SK-N-SH treated with all-trans-retinoic acid at 6 μM for 48 hours (cell line): Measurements from ENCODE around the gene SOX13.

ENCODE experiments used
- ATAC-seq: fragments of 200-7000 bp; cut with Tn5 transposase; 3 replicates; pipeline ENCODE4 v1.9.1; 2020; ENCODE audit warnings: mild to moderate bottlenecking, moderate library complexity
- ARNTL ChIP-seq: fragments of 450-650 bp; formaldehyde crosslinking; IDR thresholded peaks from 2 replicates; pipeline ENCODE4 v1.5.0; 2020; ENCODE audit warnings: low read depth, mild to moderate bottlenecking, moderate library complexity, borderline replicate concordance
- BACH2 ChIP-seq: fragments of 250-450 bp; sonication (Bioruptor Pico); IDR thresholded peaks from 2 replicates; pipeline ENCODE4 v1.9.0; 2021; ENCODE audit warnings: mild to moderate bottlenecking, borderline replicate concordance
- CREB5 ChIP-seq: fragments of 250-450 bp; sonication (Bioruptor Pico); IDR thresholded peaks from 2 replicates; pipeline ENCODE4 v1.5.1; 2020; ENCODE audit warnings: low read depth, mild to moderate bottlenecking, moderate library complexity
- ESRRG ChIP-seq: fragments of 250-450 bp; sonication (Bioruptor Pico); IDR thresholded peaks from 2 replicates; pipeline ENCODE4 v1.6.1; 2021; ENCODE audit warnings: mild to moderate bottlenecking
- GLIS3 ChIP-seq: fragments of 250-450 bp; sonication (Bioruptor Pico); IDR thresholded peaks from 2 replicates; pipeline ENCODE4 v1.5.0; 2020; ENCODE audit warnings: mild to moderate bottlenecking, moderate library complexity
- OSR1 ChIP-seq: fragments of 250-450 bp; sonication (Bioruptor Pico); IDR thresholded peaks from 2 replicates; pipeline ENCODE4 v1.8.0; 2022; ENCODE audit warnings: moderate library complexity, mild to moderate bottlenecking, inconsistent platforms
- PPARA ChIP-seq: fragments of 250-450 bp; sonication (Bioruptor Pico); IDR thresholded peaks from 2 replicates; pipeline ENCODE4 v1.5.0; 2020; ENCODE audit warnings: mild to moderate bottlenecking, borderline replicate concordance
- RARB ChIP-seq: fragments of 250-450 bp; sonication (Bioruptor Pico); IDR thresholded peaks from 2 replicates; pipeline ENCODE4 v1.8.0; 2021; ENCODE audit warnings: mild to moderate bottlenecking, moderate library complexity
- SNAI2 ChIP-seq: fragments of 250-450 bp; sonication (Bioruptor Pico); IDR thresholded peaks from 2 replicates; pipeline ENCODE4 v1.5.0; 2020; ENCODE audit warnings: mild to moderate bottlenecking, moderate library complexity
- TCF4 ChIP-seq: fragments of 250-450 bp; sonication (Bioruptor Pico); IDR thresholded peaks from 2 replicates; pipeline ENCODE4 v1.8.0; 2021; ENCODE audit warnings: mild to moderate bottlenecking, moderate library complexity, borderline replicate concordance
- TOX ChIP-seq: fragments of 250-450 bp; sonication (Bioruptor Pico); IDR thresholded peaks from 2 replicates; pipeline ENCODE4 v1.8.0; 2021; ENCODE audit warnings: mild to moderate bottlenecking, moderate library complexity, borderline replicate concordance
- TSHZ2 ChIP-seq: fragments of 250-450 bp; sonication (Bioruptor Pico); IDR thresholded peaks from 2 replicates; pipeline ENCODE4 v1.5.0; 2020; ENCODE audit warnings: mild to moderate bottlenecking, moderate library complexity
- ZFP3 ChIP-seq: fragments of 250-450 bp; sonication (Bioruptor Pico); IDR thresholded peaks from 2 replicates; pipeline ENCODE4 v1.5.0; 2020; ENCODE audit warnings: mild to moderate bottlenecking, moderate library complexity
- ZFP30 ChIP-seq: fragments of 450-650 bp; formaldehyde crosslinking; IDR thresholded peaks from 2 replicates; pipeline ENCODE4 v1.5.0; 2022; ENCODE audit warnings: mild to moderate bottlenecking, moderate library complexity
- ZNF565 ChIP-seq: fragments of 450-650 bp; formaldehyde crosslinking; conservative IDR thresholded peaks from 2 replicates; pipeline ENCODE4 v1.5.0; 2020; ENCODE audit warnings: low read depth, mild to moderate bottlenecking, moderate library complexity
- ZNF70 ChIP-seq: fragments of 450-650 bp; formaldehyde crosslinking; IDR thresholded peaks from 2 replicates; pipeline ENCODE4 v1.5.0; 2020; ENCODE audit warnings: mild to moderate bottlenecking, moderate library complexity
- ZNF8 ChIP-seq: fragments of 450-650 bp; formaldehyde crosslinking; IDR thresholded peaks from 2 replicates; pipeline ENCODE4 v1.5.0; 2020; ENCODE audit warnings: mild to moderate bottlenecking, moderate library complexity
- TF ChIP-seq, protein P1 (sequence below): fragments of 250-450 bp; sonication (Bioruptor Pico); IDR thresholded peaks from 2 replicates; pipeline ENCODE4 v1.8.0; 2020; ENCODE audit warnings: mild to moderate bottlenecking, moderate library complexity, borderline replicate concordance
- TF ChIP-seq, protein P2 (sequence below): fragments of 250-450 bp; sonication (Bioruptor Pico); IDR thresholded peaks from 2 replicates; pipeline ENCODE4 v1.5.1; 2021; ENCODE audit warnings: mild to moderate bottlenecking, moderate library complexity
- TF ChIP-seq, protein P3 (sequence below): fragments of 250-450 bp; sonication (Bioruptor Pico); IDR thresholded peaks from 2 replicates; pipeline ENCODE4 v1.8.0; 2021; ENCODE audit warnings: low read depth, mild to moderate bottlenecking, moderate library complexity, borderline replicate concordance

The SOX13 gene

GRCh38 chr1:204151552-204152309 lies 78.8 kb downstream of the SOX13 start, which contains the start of gene ETNK2:
ETNK2 (minus strand) TSS chr1:204152044; CDS start chr1:204151852, 192 bp downstream.
- TF ChIP-seq PPARA (CRISPR knock-in tag): no peak
- TF ChIP-seq OSR1 (CRISPR knock-in tag): no peak
- no peak for TF ChIP-seq ARNTL (CRISPR knock-in tag)
- TF ChIP-seq, protein P1, sequence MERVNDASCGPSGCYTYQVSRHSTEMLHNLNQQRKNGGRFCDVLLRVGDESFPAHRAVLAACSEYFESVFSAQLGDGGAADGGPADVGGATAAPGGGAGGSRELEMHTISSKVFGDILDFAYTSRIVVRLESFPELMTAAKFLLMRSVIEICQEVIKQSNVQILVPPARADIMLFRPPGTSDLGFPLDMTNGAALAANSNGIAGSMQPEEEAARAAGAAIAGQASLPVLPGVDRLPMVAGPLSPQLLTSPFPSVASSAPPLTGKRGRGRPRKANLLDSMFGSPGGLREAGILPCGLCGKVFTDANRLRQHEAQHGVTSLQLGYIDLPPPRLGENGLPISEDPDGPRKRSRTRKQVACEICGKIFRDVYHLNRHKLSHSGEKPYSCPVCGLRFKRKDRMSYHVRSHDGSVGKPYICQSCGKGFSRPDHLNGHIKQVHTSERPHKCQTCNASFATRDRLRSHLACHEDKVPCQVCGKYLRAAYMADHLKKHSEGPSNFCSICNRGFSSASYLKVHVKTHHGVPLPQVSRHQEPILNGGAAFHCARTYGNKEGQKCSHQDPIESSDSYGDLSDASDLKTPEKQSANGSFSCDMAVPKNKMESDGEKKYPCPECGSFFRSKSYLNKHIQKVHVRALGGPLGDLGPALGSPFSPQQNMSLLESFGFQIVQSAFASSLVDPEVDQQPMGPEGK (CRISPR knock-in tag): 0 out of 2 replicates have a peak, but pooled peaks have one; percentile 17
- TF ChIP-seq ZFP3 (CRISPR knock-in tag): no peak
- peak; percentile 66 for ATAC-seq

- peak; percentile 28 for ATAC-seq
- TF ChIP-seq, protein P2, sequence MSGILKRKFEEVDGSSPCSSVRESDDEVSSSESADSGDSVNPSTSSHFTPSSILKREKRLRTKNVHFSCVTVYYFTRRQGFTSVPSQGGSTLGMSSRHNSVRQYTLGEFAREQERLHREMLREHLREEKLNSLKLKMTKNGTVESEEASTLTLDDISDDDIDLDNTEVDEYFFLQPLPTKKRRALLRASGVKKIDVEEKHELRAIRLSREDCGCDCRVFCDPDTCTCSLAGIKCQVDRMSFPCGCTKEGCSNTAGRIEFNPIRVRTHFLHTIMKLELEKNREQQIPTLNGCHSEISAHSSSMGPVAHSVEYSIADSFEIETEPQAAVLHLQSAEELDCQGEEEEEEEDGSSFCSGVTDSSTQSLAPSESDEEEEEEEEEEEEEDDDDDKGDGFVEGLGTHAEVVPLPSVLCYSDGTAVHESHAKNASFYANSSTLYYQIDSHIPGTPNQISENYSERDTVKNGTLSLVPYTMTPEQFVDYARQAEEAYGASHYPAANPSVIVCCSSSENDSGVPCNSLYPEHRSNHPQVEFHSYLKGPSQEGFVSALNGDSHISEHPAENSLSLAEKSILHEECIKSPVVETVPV: no peak
- TF ChIP-seq ZNF565 (CRISPR knock-in tag): no peak
- no peak for TF ChIP-seq PPARA (CRISPR knock-in tag)
- no peak for TF ChIP-seq GLIS3 (CRISPR knock-in tag)
- TF ChIP-seq ESRRG: no peak
- TF ChIP-seq, protein P1 (CRISPR knock-in tag): no peak; the same call in 1 of the 2 replicates
Observed at GRCh38 chr1:204152310-204153044, 79.6 kb downstream of the SOX13 start.

DNA sequence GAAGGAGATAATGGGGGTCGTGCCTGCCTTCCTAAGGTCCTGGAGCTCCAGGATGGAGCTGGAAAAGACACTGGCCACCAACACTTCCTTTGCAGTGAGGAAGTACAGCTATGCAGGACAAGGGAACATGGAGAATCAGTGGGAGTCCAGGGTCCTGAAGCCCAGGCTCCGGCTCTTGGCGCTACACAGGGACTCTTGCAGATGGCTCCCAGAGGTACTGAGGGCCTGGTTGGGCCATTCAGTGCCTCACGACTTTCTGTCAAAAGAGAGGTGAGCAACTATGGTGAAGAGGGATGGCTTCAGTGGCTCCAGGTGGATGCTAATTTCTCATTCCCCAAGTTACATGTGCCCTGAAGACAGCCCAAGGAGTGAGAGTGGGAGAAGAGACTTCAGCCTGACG lies 80.8 kb downstream of the SOX13 start:
- ATAC-seq: no peak
- TF ChIP-seq ESRRG (no peak), ZFP3 (CRISPR knock-in tag) (no peak), OSR1 (CRISPR knock-in tag) (no peak), ZFP30 (CRISPR knock-in tag) (no peak), SNAI2 (CRISPR knock-in tag) (no peak), PPARA (CRISPR knock-in tag) (no peak), CREB5 (CRISPR knock-in tag) (no peak), TOX (CRISPR knock-in tag) (no peak), ZNF8 (CRISPR knock-in tag) (no peak), BACH2 (no peak), TSHZ2 (CRISPR knock-in tag) (no peak), ZNF70 (CRISPR knock-in tag) (no peak), RARB (CRISPR knock-in tag) (no peak), TCF4 (CRISPR knock-in tag) (no peak), ZNF565 (CRISPR knock-in tag) (no peak)
- TF ChIP-seq, protein P2: no peak
- TF ChIP-seq, protein P3, sequence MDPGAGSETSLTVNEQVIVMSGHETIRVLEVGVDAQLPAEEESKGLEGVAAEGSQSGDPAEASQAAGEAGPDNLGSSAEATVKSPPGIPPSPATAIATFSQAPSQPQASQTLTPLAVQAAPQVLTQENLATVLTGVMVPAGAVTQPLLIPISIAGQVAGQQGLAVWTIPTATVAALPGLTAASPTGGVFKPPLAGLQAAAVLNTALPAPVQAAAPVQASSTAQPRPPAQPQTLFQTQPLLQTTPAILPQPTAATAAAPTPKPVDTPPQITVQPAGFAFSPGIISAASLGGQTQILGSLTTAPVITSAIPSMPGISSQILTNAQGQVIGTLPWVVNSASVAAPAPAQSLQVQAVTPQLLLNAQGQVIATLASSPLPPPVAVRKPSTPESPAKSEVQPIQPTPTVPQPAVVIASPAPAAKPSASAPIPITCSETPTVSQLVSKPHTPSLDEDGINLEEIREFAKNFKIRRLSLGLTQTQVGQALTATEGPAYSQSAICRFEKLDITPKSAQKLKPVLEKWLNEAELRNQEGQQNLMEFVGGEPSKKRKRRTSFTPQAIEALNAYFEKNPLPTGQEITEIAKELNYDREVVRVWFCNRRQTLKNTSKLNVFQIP (CRISPR knock-in tag): no peak
